ENCODE measurements around the gene SERPINB1.
"Not testable (repeated sequence)": the region's sequence is repeated elsewhere in the genome, so short reads cannot be mapped to it uniquely, and the experiment has no call there.

SERPINB1 gene

DNA sequence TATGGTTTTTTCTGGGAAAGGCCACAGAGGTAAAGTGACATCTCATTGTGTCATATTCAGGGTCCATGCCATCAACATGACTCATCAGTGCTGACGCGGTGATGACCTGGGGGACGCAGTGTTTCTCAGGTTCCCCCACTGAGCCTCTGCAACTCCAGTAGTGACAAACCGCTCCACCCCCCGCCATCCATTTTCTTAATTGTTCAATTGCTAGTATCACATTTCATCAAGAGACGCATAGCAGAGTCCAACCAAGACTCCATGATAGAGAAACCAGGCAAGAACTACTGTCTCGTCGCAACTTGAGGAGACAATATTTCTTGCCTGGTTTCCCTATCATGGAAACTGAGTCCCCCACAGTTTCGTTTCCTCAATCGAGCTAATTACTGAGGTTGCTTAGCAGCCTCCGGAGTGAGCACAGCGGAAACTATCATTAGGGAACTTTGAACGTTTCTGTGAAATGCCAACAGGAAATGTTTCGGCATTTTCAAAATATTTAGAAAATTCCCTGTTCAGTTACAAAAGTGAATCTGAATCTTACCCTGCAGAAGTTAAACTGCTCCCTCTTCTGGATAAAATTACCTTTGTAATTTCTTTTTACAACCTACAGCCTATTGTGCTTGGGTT is 12.2 kb upstream of the SERPINB1 start:
- no peaks in the 10 kb centered on the region for H3K36me3 ChIP-seq
- H3K27ac ChIP-seq, result no peak overlapping the region
- H3K9me3 ChIP-seq (ENCODE audit: severe bottlenecking), result no peaks in the 10 kb centered on the region
- 0 out of 2 replicates have a peak, but pooled peaks have one; percentile 6 for TF ChIP-seq CTCF (IDR thresholded peaks at IDR 0.05; ENCODE audit: low read depth, low read length)
- DNase-seq, result no peak
- no peaks in the 10 kb centered on the region for H3K27me3 ChIP-seq (ENCODE audit: insufficient read depth, low read depth, severe bottlenecking)
- H3K4me3 ChIP-seq (ENCODE audit: low read depth, low read length), result no peak overlapping the region

DNA sequence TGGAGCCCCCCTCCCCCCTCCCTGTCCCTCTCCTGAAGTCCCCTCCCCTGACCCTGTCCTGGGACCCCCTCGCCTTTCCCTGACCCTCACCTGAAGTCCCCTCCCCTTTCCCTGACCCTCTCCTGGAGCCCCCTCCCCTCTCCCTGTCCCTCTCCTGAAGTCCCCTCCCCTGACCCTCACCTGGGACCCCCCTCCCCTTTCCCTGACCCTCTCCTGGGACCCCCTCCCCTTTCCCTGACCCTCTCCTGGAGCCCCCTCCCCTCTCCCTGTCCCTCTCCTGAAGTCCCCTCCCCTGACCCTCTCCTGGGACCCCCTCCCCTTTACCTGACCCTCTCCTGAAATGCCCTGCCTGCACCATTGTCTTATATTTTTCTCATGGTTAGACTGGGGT is 11.7 kb upstream of the SERPINB1 start:
- not testable (repeated sequence) for H3K27ac ChIP-seq; DNase-seq; H3K9me3 ChIP-seq (ENCODE audit: severe bottlenecking); H3K36me3 ChIP-seq; H3K4me3 ChIP-seq (ENCODE audit: low read depth, low read length); H3K27me3 ChIP-seq (ENCODE audit: insufficient read depth, low read depth, severe bottlenecking)

- Histone ChIP-seq H3K4me3 (ENCODE audit: low read depth, low read length) (no peak overlapping the region), H3K27me3 (ENCODE audit: insufficient read depth, low read depth, severe bottlenecking) (no peaks in the 10 kb centered on the region), H3K36me3 (no peaks in the 10 kb centered on the region), H3K9me3 (ENCODE audit: severe bottlenecking) (no peaks in the 10 kb centered on the region), H3K27ac (no peak overlapping the region)
- no peak for TF ChIP-seq CTCF (IDR thresholded peaks at IDR 0.05; ENCODE audit: low read depth, low read length)
- no peak for DNase-seq
Observed at GRCh38 chr6:2852921-2853322, 11.3 kb upstream of the SERPINB1 start.

DNA sequence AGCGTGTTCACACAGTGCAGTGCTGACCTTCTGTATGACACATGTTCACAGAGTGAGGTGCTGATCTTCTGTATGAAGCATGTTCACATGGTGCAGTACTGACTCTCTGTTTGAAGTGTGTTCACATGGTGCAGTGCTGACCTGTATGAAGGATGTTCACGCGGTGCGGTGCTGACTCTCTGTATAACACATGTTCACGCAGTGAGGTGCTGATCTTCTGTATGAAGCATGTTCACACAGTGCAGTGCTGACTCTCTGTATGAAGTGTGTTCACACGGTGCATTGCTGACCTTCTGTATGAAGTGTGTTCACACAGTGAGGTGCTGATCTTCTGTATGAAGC is 10.8 kb upstream of the SERPINB1 start:
- Histone ChIP-seq H3K27ac (no peak overlapping the region), H3K27me3 (ENCODE audit: insufficient read depth, low read depth, severe bottlenecking) (no peaks in the 10 kb centered on the region), H3K9me3 (ENCODE audit: severe bottlenecking) (no peaks in the 10 kb centered on the region), H3K36me3 (no peaks in the 10 kb centered on the region), H3K4me3 (ENCODE audit: low read depth, low read length) (no peak overlapping the region)
- TF ChIP-seq CTCF (IDR thresholded peaks at IDR 0.05; ENCODE audit: low read depth, low read length), result no peak
- no peak for DNase-seq

DNA sequence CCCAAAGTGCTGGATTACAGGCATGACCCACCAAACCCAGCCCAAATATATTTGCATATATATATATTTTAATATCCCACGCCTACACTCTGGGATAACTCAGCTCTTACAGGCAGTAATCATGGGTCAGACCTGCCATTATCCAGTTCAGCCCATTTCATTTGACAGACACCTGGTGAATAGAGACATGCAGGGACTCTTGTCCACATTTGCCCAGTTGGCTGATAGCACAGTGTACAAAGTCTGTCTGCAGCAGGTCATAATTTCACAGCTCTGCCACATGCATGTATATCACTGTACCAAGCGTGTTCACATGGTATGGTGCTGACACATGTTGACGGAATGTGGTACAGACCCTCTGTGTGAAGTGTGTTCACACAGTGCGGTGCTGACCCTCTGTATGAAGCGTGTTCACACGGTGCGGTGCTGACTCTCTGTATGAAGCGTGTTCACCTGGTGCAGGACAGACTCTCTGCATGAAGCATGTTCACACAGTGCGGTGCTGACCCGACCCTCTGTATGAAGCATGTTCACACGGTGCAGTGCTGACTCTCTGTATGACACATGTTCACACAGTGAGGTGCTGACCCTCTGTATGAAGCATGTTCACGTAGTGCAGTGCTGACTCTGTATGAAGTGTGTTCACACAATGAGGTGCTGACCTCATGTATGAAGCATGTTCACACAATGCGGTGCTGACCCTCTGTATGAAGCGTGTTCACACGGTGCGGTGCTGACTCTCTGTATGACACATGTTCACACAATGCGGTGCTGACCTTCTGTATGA is 10.3 kb upstream of the SERPINB1 start:
- no peaks in the 10 kb centered on the region for H3K27me3 ChIP-seq (ENCODE audit: insufficient read depth, low read depth, severe bottlenecking)
- no peak for TF ChIP-seq CTCF (IDR thresholded peaks at IDR 0.05; ENCODE audit: low read depth, low read length)
- DNase-seq, result no peak
- H3K4me3 ChIP-seq (ENCODE audit: low read depth, low read length), result no peak overlapping the region
- no peaks in the 10 kb centered on the region for H3K36me3 ChIP-seq
- no peaks in the 10 kb centered on the region for H3K9me3 ChIP-seq (ENCODE audit: severe bottlenecking)
- H3K27ac ChIP-seq, result no peak overlapping the region

- Histone ChIP-seq H3K9me3 (ENCODE audit: severe bottlenecking) (no peaks in the 10 kb centered on the region), H3K36me3 (no peaks in the 10 kb centered on the region), H3K27ac (no peak overlapping the region), H3K27me3 (ENCODE audit: insufficient read depth, low read depth, severe bottlenecking) (no peaks in the 10 kb centered on the region), H3K4me3 (ENCODE audit: low read depth, low read length) (no peak overlapping the region)
- no peak for DNase-seq
- TF ChIP-seq CTCF (IDR thresholded peaks at IDR 0.05; ENCODE audit: low read depth, low read length), result no peak
Observed at GRCh38 chr6:2850538-2851113, 9.0 kb upstream of the SERPINB1 start.
